CD8-positive, alpha-beta memory T cell (primary cell): Measurements from ENCODE around the gene DNAJC1. TPM values are rescaled to one million over a fixed set of nuclear protein-coding genes. Genes with fewer than 3 reads are reported as not detected.
A peak's percentile ranks its signal among the peaks of the same experiment; 100 is the strongest.
"Not testable (repeated sequence)": the region's sequence is repeated elsewhere in the genome, so short reads cannot be mapped to it uniquely, and the experiment has no call there.

Source experiments
- CTCF ChIA-PET: fragments of 350-600 bp; sonication (Branson Sonifier 250); formaldehyde crosslinking; loops from one replicate; lab custom pipeline; 2021; ENCODE audit warnings: antibody characterized with exemption; lab: Charles Lee
- POLR2A ChIA-PET: fragments of 350-600 bp; sonication (Branson Sonifier 250); formaldehyde crosslinking; loops from one replicate; lab custom pipeline; 2021; ENCODE audit warnings: antibody characterized with exemption; lab: Charles Lee
- DNase-seq, 5 donors: peaks; one replicate each; pipeline versions ENCODE4 v3.0.0 to v3.0.0-alpha.2; 2020 to 2022; ENCODE audit warnings: mixed read lengths in 1 of 5
- H3K27ac ChIP-seq: one replicate; pipeline ENCODE4 v1.7.0; 2013; ENCODE audit warnings: low read depth, mild to moderate bottlenecking, low read length, moderate library complexity
- H3K27me3 ChIP-seq: 2 replicates; pipeline ENCODE4 v1.7.0; 2013; ENCODE audit warnings: low read length, mild to moderate bottlenecking; ENCODE audit not compliant: insufficient read depth, poor library complexity, severe bottlenecking
- H3K36me3 ChIP-seq: 2 replicates; pipeline ENCODE4 v1.7.0; 2013; ENCODE audit warnings: mild to moderate bottlenecking, low read length, moderate library complexity; ENCODE audit not compliant: insufficient read depth
- H3K4me1 ChIP-seq: 2 replicates; pipeline ENCODE4 v1.7.0; 2013; ENCODE audit warnings: mild to moderate bottlenecking, low read length, moderate library complexity; ENCODE audit not compliant: insufficient read depth
- H3K4me3 ChIP-seq: 2 replicates; pipeline ENCODE4 v1.7.0; 2013; ENCODE audit warnings: mild to moderate bottlenecking, low read length
- H3K9me3 ChIP-seq: 2 replicates; pipeline ENCODE4 v1.7.0; 2013; ENCODE audit warnings: mild to moderate bottlenecking, low read length
- H3K27ac Mint-ChIP-seq, 8 donors: one replicate each; pipeline ENCODE4 v1.8.0; 2020 to 2021; ENCODE audit warnings: mixed read lengths in 8 of 8, mild to moderate bottlenecking in 6 of 8, inconsistent platforms in 3 of 8, moderate library complexity in 3 of 8
- H3K27me3 Mint-ChIP-seq, 2 donors: one replicate each; pipeline ENCODE4 v1.8.0; 2020 to 2021; ENCODE audit warnings: mixed read lengths in 2 of 2, mild to moderate bottlenecking in 1 of 2, moderate library complexity in 1 of 2
- H3K36me3 Mint-ChIP-seq, 3 donors: one replicate each; pipeline ENCODE4 v1.8.0; 2020 to 2021; ENCODE audit warnings: mixed read lengths in 3 of 3, inconsistent platforms in 1 of 3, mild to moderate bottlenecking in 1 of 3
- H3K4me1 Mint-ChIP-seq, 3 donors: one replicate each; pipeline ENCODE4 v1.8.0; 2020 to 2021; ENCODE audit warnings: mixed read lengths in 3 of 3, inconsistent platforms in 1 of 3, mild to moderate bottlenecking in 1 of 3
- H3K4me3 Mint-ChIP-seq, 7 donors: one replicate each; pipeline ENCODE4 v1.8.0; 2020 to 2021; ENCODE audit warnings: mixed read lengths in 7 of 7, mild to moderate bottlenecking in 6 of 7, moderate library complexity in 4 of 7, inconsistent platforms in 2 of 7
- H3K9me3 Mint-ChIP-seq, 5 donors: one replicate each; pipeline ENCODE4 v1.8.0; 2020 to 2022; ENCODE audit warnings: mixed read lengths in 5 of 5, mild to moderate bottlenecking in 3 of 5, moderate library complexity in 2 of 5, inconsistent platforms in 1 of 5
- polyA plus RNA-seq: library from polyadenylated mRNA; unstranded; fragments of 300-500 nt; fragmentation: Illumina TruSeq; gene quantifications from one replicate; pipeline ENCODE4 v1.2.3, GENCODE V29; 2021
- total RNA-seq, 2 experiments: library from RNA; stranded (reverse); gene quantifications; one replicate each; pipeline ENCODE4 v1.2.3, GENCODE V29; 2021

The DNAJC1 gene
- total and polyA plus RNA-seq, 3 experiments from 2014 or later = 30.8 to 46.0 (median 31.8) TPM

- peaks cover 14 to 21% (median 16%) of the 10 kb centered on the region in 3 donors for H3K4me1 Mint-ChIP-seq
- peak overlapping the region in 1 of 7 donors; percentile 11 for H3K4me3 Mint-ChIP-seq
- POLR2A ChIA-PET = interaction anchor here (0.7 kb wide), 1 partner anchor 239 kb away, joined by 3 read pairs; no protein-coding TSS in a partner anchor
- H3K9me3 Mint-ChIP-seq, CTCF ChIA-PET, H3K27ac ChIP-seq, H3K27me3 ChIP-seq, DNase-seq, H3K4me3 ChIP-seq, H3K9me3 ChIP-seq, H3K27ac Mint-ChIP-seq, H3K36me3 ChIP-seq, H3K36me3 Mint-ChIP-seq, H3K27me3 Mint-ChIP-seq: not testable (repeated sequence)
- peaks cover 13% of the 10 kb centered on the region for H3K4me1 ChIP-seq
Observed at GRCh38 chr10:22021144-22021543, 17.6 kb upstream of the DNAJC1 start.

- no peaks in the 10 kb centered on the region for H3K27me3 ChIP-seq
- H3K9me3 ChIP-seq = no peaks in the 10 kb centered on the region
- Mint-ChIP-seq H3K4me1 (peaks cover 6 to 10% (median 6%) of the 10 kb centered on the region in 3 donors), H3K27me3 (peaks cover 9 to 12% of the 10 kb centered on the region in 2 donors), H3K27ac (no peak overlapping the region), H3K4me3 (no peak overlapping the region), H3K9me3 (no peaks in the 10 kb centered on the region), H3K36me3 (no peaks in the 10 kb centered on the region)
- no peak for DNase-seq
- H3K4me3 ChIP-seq = no peak overlapping the region
- ChIA-PET POLR2A (no interaction called here), CTCF (no interaction called here)
- peak overlapping the region; percentile 33 for H3K27ac ChIP-seq
- peaks cover 6% of the 10 kb centered on the region for H3K4me1 ChIP-seq
- H3K36me3 ChIP-seq = no peaks in the 10 kb centered on the region
Observed at GRCh38 chr10:22017283-22018020, 13.9 kb upstream of the DNAJC1 start.

GRCh38 chr10:22016046-22016705 lies 12.6 kb upstream of the DNAJC1 start:
- POLR2A ChIA-PET = no interaction called here
- Mint-ChIP-seq H3K9me3 (no peaks in the 10 kb centered on the region), H3K27ac (no peak overlapping the region), H3K36me3 (no peaks in the 10 kb centered on the region), H3K27me3 (peaks cover 9 to 12% of the 10 kb centered on the region in 2 donors), H3K4me3 (no peak overlapping the region), H3K4me1 (peaks cover 0 to 3% (median 0%) of the 10 kb centered on the region in 3 donors)
- no peak for DNase-seq
- no peaks in the 10 kb centered on the region for H3K36me3 ChIP-seq
- no peaks in the 10 kb centered on the region for H3K4me1 ChIP-seq
- CTCF ChIA-PET = interaction anchor here (1.0 kb wide), 1 partner anchor 13 kb away, joined by 3 read pairs; the partner anchor contains the start of gene DNAJC1
- H3K9me3 ChIP-seq = no peaks in the 10 kb centered on the region
- H3K27ac ChIP-seq = no peak overlapping the region
- no peaks in the 10 kb centered on the region for H3K27me3 ChIP-seq
- H3K4me3 ChIP-seq = no peak overlapping the region

GRCh38 chr10:22010973-22011408 lies 7.5 kb upstream of the DNAJC1 start:
- H3K36me3 Mint-ChIP-seq = no peaks in the 10 kb centered on the region
- H3K4me1 Mint-ChIP-seq = no peaks in the 10 kb centered on the region
- no peak overlapping the region for H3K27ac Mint-ChIP-seq
- POLR2A ChIA-PET = no interaction called here
- no peak overlapping the region for H3K4me3 Mint-ChIP-seq
- no peaks in the 10 kb centered on the region for H3K36me3 ChIP-seq
- H3K4me3 ChIP-seq = no peak overlapping the region
- no peaks in the 10 kb centered on the region for H3K4me1 ChIP-seq
- peak in 2 of 5 donors; percentile 26 to 36 for DNase-seq
- H3K27me3 ChIP-seq = no peaks in the 10 kb centered on the region
- H3K27ac ChIP-seq = no peak overlapping the region
- H3K27me3 Mint-ChIP-seq = peaks cover 9 to 23% of the 10 kb centered on the region in 2 donors
- H3K9me3 Mint-ChIP-seq = peaks cover 0 to 5% (median 0%) of the 10 kb centered on the region in 5 donors
- no peaks in the 10 kb centered on the region for H3K9me3 ChIP-seq
- CTCF ChIA-PET = interaction anchor here (0.6 to 3.1 kb wide), 12 partner anchors 10 to 979 kb away, joined by 3 to 12 read pairs (median 4); no protein-coding TSS in a partner anchor

GRCh38 chr10:22010539-22010938 lies 7.0 kb upstream of the DNAJC1 start:
- Histone ChIP-seq H3K36me3 (no peaks in the 10 kb centered on the region), H3K4me3 (no peak overlapping the region), H3K27ac (no peak overlapping the region), H3K4me1 (no peaks in the 10 kb centered on the region), H3K9me3 (no peaks in the 10 kb centered on the region), H3K27me3 (no peaks in the 10 kb centered on the region)
- DNase-seq = no peak
- POLR2A ChIA-PET = interaction anchor here (0.9 kb wide), 1 partner anchor 974 kb away, joined by 5 read pairs; no protein-coding TSS in a partner anchor
- peaks cover 9 to 26% of the 10 kb centered on the region in 2 donors for H3K27me3 Mint-ChIP-seq
- no peak overlapping the region for H3K4me3 Mint-ChIP-seq
- CTCF ChIA-PET = interaction anchor here (1.2 to 3.1 kb wide), 8 partner anchors 10 to 979 kb away, joined by 3 to 12 read pairs (median 4); no protein-coding TSS in a partner anchor
- H3K27ac Mint-ChIP-seq = no peak overlapping the region
- no peaks in the 10 kb centered on the region for H3K36me3 Mint-ChIP-seq
- peaks cover 0 to 5% (median 0%) of the 10 kb centered on the region in 5 donors for H3K9me3 Mint-ChIP-seq
- no peaks in the 10 kb centered on the region for H3K4me1 Mint-ChIP-seq

- Histone ChIP-seq H3K4me1 (peaks cover 17% of the 10 kb centered on the region), H3K36me3 (no peaks in the 10 kb centered on the region), H3K27ac (no peak overlapping the region), H3K27me3 (no peaks in the 10 kb centered on the region), H3K9me3 (no peaks in the 10 kb centered on the region), H3K4me3 (no peak overlapping the region)
- H3K4me1 Mint-ChIP-seq = peaks cover 16 to 20% (median 20%) of the 10 kb centered on the region in 3 donors
- H3K27me3 Mint-ChIP-seq = peaks cover 3 to 26% of the 10 kb centered on the region in 2 donors
- ChIA-PET CTCF (interaction anchor here (1.3 kb wide), 1 partner anchor 511 kb away, joined by 3 read pairs; no protein-coding TSS in a partner anchor), POLR2A (no interaction called here)
- no peak overlapping the region for H3K4me3 Mint-ChIP-seq
- H3K9me3 Mint-ChIP-seq = peaks cover 0 to 5% (median 0%) of the 10 kb centered on the region in 5 donors
- no peak overlapping the region for H3K27ac Mint-ChIP-seq
- peaks cover 0 to 6% (median 0%) of the 10 kb centered on the region in 3 donors for H3K36me3 Mint-ChIP-seq
- DNase-seq = no peak
Observed at GRCh38 chr10:22006379-22006884, 2.9 kb upstream of the DNAJC1 start.

GRCh38 chr10:22005763-22006162 lies 2.2 kb upstream of the DNAJC1 start:
- Mint-ChIP-seq H3K9me3 (peaks cover 0 to 5% (median 0%) of the 10 kb centered on the region in 5 donors), H3K4me1 (peaks cover 22 to 27% (median 26%) of the 10 kb centered on the region in 3 donors), H3K27ac (peak overlapping the region in 3 of 8 donors; percentile 48 to 92 (median 58)), H3K27me3 (peaks cover 3 to 26% of the 10 kb centered on the region in 2 donors), H3K4me3 (peak overlapping the region in 1 of 7 donors; percentile 13), H3K36me3 (peaks cover 0 to 6% (median 0%) of the 10 kb centered on the region in 3 donors)
- DNase-seq = no peak
- ChIA-PET POLR2A (no interaction called here), CTCF (interaction anchor here (1.1 to 1.3 kb wide), 3 partner anchors 510 to 984 kb away, joined by 3 to 4 read pairs (median 3); no protein-coding TSS in a partner anchor)
- Histone ChIP-seq H3K4me3 (no peak overlapping the region), H3K27ac (no peak overlapping the region), H3K36me3 (no peaks in the 10 kb centered on the region), H3K27me3 (no peaks in the 10 kb centered on the region), H3K4me1 (peaks cover 24% of the 10 kb centered on the region), H3K9me3 (no peaks in the 10 kb centered on the region)
